Stimulated activated CD4-positive, alpha-beta T cell treated with anti-CD3 and anti-CD28 coated beads, Interleukin-1b, Interleukin-23, amount 100 ng/mL, for 48 hours (primary cell): ENCODE results near the gene KIRREL1.

Source experiments
- DNase-seq: peaks from one replicate; pipeline ENCODE4 v3.0.0-alpha.2; 2020

The KIRREL1 gene

GRCh38 chr1:158007667-158008386, 14.4 kb downstream of the KIRREL1 start:
- DNase-seq: no peak

GRCh38 chr1:158008630-158009029, 15.2 kb downstream of the KIRREL1 start:
- no peak for DNase-seq

- no peak for DNase-seq
These were observed 18.3 kb downstream of the KIRREL1 start for GRCh38 chr1:158011714-158012113.

DNA sequence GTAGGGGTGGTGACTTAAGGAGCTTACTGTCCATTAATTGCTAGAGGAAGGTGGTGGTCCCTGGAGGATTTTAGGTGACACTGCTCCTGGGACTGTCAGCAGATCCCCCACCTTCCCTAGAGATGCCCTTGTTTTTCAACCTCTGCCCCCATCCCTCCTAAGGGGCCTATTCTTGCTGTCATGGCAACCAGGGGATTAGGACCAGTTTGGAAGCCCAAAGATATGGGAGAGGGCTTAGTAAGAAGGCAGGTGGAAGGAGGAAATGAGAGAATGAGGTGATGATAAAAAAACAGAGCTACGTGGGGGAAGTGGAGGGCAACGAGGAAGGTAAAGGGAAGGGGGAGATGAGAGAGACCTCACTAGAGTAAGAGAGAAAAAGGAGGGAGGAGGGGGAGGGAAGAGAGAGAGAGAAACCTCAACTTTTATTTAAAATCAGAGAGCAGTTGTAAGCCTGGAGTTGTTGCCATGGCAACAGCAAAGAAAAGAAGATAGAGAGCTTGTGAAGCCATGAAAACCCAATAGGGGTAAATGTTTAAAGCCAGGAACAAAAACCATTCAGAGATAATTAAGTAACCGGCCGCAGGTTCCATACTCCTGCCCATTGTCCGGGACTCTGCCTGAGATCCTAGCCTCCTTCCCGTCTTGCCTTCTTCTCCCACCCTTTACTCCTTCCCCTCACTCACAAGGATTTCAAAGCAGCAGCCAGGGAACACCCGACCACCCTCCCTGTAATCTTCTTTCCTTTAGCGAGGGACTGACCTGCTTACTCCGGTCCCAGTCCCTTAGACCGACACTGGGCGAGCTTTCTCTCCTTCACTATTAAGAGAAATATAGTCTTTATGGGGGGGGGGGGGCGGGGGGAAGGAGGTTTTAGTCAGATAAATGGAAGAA, 20.6 kb downstream of the KIRREL1 start:
- no peak for DNase-seq

- DNase-seq: no peak
These were observed 21.4 kb downstream of the KIRREL1 start for GRCh38 chr1:158014731-158015320.

DNA sequence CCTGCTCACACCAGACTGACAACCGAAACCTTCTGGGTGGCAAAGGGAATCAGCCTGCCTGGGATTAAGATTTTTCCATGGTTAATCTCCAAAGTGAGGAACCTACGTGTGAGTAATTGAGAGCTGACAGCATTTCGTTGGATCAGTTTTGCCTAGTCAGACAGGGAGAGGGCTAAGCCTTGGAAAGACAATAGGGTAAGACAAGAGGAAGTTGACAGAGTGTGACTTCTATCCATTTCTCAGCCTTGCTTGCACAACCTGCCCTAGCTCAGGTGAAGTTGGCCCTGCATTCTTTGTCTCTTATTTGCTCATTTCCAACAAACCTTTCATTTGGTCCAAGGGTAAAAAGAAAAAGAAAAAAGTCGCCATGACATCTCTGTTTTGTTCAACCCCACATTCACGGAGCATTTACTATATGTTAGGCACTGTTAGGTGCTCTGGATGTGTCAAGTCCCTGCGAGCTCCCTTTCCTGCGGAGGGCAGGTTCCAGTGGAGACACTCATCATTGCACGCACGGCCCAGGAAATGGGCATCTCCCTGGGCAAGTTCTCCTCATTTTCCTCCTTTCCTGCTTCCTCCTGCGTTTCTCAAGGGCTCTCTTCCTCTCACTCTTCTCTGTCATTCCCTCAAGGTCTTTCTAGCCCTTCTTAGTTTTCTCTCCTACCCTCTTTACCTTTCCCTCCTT, 23.3 kb downstream of the KIRREL1 start:
- DNase-seq: no peak

DNA sequence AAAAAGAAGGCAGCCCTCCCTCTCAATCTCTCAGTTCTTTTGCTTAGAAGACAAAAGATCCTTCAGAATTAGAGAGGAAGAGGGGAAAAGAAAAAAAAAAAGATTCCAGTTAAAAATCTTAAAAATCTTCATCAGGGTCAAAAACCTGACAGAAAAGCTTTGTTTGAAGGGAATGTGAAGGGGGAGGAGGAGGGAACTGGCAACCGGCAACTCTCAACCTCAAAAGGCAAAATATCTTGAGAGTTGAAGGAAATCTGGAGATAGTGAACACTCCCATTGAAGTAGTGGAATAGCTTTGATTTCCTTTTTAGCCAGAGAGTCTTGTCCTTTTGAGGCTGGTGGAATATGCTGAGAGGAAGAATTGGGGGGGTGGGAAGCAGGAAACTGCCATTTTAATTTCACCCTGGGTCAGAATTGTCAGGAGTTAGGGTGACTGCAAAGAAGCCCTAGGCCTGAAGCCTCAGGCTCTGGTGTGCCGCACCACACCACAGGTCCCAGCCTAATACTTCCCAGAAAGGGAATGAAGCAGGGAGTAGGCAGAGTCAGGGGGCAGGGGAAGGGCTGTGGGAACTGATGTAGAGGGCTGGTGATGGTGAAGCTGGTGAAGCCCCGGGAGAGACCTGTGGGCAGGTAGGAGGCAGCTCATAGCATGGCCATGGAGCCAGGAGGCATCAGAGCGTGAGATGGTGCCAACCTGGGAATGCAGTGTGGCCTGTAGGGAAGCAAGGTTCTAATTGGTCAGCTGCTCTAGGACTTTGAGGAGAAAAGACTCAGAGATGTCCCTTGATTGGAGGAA, 24.6 kb downstream of the KIRREL1 start:
- DNase-seq: no peak

DNA sequence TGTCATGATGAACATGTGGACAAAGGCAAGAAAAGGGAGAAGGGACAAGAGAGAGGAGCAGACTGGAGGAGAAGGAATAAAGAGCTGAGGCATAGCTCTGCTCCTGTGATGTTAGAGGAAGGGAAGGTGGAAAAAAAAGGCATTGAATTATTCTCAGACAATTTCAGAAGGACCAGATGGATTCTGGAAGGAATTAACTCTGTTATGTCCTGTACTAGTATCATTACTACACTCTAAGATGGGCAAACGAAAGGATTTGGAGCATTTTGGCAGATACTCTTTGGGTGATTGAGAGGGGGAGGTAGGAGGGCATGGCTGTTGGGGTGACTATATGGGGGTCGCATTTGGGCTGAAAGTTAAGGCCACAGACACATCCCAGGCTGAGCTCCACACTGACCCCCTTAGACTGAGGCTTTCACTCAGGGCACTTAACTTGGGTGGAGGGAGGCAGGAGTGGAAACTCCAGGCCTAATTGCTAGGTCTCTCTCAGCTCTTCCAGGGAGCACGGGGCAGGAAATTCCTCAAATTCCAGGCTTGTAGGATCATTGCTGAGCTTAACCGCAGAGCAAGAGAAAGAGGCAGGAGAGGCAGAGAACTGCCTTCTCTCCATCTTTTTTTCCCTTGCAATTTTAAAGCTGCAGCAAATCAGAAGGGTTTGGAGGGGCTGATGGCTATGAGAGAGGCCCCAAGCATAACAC, 25.9 kb downstream of the KIRREL1 start:
- DNase-seq: no peak

DNA sequence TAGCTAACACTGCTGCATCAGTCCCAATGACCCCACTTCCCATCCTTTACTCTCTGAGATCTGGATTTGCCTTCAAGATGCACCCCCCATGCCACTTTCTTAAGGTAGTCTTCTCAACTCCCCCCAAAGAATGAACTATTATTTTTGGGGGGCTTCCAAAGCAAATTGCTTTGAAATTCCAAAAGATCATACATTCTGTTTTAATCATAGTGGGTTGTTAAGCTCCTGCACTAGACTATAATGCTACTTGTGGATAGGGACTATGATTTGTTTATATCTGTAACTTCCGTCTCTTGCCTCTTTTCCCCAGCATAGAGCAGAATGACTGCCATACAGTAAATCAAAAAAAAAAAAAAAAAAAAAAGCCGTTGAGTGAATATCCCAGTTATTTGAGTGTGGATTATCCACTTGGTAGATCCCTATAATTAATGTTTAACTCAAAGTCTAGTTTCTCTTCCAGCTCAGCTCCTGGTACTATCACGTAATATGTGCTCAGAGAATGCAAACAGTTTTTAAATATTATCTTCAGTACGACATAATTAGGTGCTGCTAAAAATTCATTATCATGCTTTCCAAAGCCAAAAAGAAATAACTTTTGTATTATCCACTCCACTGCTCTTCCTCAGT, 26.9 kb downstream of the KIRREL1 start:
- DNase-seq: no peak

DNA sequence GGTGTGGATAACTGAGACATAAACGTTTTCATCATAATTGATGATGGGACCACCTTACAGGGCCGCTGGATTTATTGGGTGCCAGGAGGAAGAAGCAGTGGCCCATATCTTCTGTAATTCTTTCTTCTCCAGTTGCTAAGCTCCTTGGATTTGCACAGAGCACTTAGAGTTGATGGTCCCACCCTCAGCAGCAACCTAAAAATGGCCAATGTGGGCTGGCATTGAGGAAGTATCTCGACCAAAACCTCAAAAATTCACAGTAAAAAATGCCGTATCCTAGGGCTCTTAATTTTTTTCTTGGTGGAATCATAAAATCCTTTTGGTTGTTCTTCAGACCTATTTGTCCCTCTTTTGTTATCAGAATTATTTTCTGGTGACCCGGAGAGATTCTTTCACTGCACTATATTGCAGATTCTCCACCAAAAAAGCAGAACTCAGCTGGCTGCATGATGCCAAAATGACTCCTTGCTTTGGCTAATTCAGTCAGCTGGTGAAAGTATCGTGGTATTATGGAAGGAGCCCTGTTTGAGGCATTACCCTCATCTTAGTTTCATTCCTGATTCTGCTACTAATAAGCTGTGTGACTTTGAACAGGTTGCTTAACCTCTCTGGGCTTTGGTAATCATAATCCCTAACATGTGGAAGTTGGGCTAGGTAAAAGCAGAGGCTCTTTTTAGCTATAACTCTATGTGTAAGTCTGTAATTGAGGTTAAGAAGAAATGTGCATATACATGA, 27.6 kb downstream of the KIRREL1 start:
- DNase-seq: no peak

GRCh38 chr1:158021721-158022120, 28.3 kb downstream of the KIRREL1 start:
- no peak for DNase-seq

GRCh38 chr1:158022554-158023312, 29.3 kb downstream of the KIRREL1 start:
- DNase-seq: no peak

GRCh38 chr1:158024737-158025136, 31.3 kb downstream of the KIRREL1 start:
- no peak for DNase-seq

GRCh38 chr1:158025576-158026230, 32.3 kb downstream of the KIRREL1 start:
- DNase-seq: no peak

DNA sequence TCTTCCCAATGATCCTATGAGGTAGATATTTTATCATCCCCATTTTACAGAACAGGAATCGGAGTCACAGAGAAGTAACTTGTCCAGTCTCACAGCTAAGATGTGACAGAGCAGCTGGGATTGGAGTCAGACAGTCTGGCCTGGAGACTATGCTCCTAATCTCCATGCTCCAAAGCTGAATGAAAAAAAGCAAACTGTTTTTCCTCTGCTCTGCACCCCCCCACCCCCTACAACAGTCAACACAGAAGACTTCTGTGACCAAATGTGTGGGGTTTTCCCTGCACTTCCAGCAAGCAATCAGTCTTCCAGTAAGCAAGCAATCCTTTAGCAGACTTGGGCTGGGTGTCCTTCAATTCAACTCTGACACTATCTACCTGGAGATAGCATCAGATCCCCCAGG, 33.2 kb downstream of the KIRREL1 start:
- no peak for DNase-seq

DNA sequence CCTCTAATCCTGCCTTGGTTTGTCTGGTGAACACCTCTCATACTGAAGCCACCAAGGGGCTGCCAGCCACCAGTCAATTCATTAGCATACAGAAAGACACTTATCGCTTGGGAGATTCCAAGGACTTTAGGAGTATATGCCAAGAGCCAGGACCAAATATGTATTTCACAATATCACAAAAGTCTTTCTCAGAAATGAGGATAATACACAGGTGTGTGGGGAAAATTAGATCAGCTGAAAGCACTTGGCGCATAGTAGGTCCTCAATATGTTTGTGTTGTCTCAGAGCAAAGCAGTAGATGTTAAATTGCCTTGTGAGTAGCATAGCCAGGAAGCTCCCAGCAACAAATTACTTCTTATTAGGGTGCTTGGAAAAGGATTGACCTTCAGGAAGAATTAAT, 34.1 kb downstream of the KIRREL1 start:
- DNase-seq: no peak

- DNase-seq: no peak
These were observed 35.5 kb downstream of the KIRREL1 start for GRCh38 chr1:158028969-158029368.

DNA sequence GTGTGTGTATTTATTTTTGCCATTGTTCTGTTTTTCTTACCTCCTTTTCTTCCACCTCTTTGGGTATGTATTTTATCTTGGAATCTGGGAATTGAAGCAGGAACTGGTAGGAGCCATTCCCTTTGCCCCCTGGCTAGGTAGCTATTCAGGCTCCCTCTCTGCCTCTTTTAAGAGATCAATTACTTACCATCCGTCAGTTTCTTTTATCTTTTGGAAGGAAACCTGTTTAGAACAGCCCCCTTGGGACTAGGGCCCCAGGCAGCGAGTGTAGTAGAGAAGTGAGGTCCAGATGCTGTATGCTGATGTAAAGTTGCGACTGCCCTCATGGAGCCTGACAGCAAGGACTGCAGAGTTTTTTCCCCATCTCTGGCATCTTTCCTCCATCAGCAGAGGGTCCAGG, 41.6 kb downstream of the KIRREL1 start:
- DNase-seq: no peak

DNA sequence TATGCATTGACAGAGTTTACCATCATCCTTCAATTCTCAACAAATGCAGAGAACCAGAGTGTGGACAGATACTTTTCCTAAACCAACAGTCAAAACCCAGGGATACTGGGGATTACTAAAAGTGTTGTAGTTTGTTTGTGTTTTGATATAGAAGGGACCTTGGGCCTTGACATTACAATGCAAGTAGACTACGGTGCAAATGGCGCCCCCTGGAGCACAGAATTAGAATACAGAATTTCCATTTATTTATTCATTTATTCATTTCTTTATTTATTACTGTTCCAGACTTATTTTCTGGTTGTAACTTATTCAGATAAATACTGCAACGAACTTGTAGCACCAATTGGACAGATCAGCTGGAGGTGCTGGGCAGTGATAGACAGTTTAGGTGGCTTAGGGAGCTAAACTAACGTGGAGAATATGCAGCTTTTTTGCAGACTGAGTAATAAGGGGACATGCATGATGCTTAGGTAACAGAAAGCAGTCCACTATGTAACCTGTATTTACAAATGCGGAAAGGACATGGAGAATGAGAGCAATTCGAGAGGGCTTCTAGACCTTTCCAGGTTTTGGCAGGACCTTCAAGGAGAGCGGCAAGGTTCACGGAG, 42.6 kb downstream of the KIRREL1 start:
- no peak for DNase-seq
